ENCODE data around the gene PCBP3.

PCBP3 gene

GRCh38 chr21:45987121-45987711, 343.7 kb downstream of the PCBP3 start:
- no peak for DNase-seq

- no peak for DNase-seq
These were observed 345.1 kb downstream of the PCBP3 start for GRCh38 chr21:45988366-45989347.

GRCh38 chr21:45989355-45990048, 346.0 kb downstream of the PCBP3 start:
- no peak for DNase-seq

- no peak for DNase-seq
These were observed 346.7 kb downstream of the PCBP3 start for GRCh38 chr21:45990049-45990711.

- DNase-seq: no peak
These were observed 347.4 kb downstream of the PCBP3 start for GRCh38 chr21:45990741-45991605.

GRCh38 chr21:45991606-45992300, 348.2 kb downstream of the PCBP3 start:
- no peak for DNase-seq
